ENCODE measurements around the gene KCNK3.
"Not testable (repeated sequence)": the region's sequence is repeated elsewhere in the genome, so short reads cannot be mapped to it uniquely, and the experiment has no call there.

The KCNK3 gene

GRCh38 chr2:26745609-26746327, 53.2 kb downstream of the KCNK3 start:
- Histone ChIP-seq H4K91ac (ENCODE audit: low read length) (no peak overlapping the region), H3K36me3 (ENCODE audit: control insufficient read depth in 1 of 2, insufficient read depth in 2 of 2, low read depth in 1 of 2, low read length in 2 of 2) (no peaks in the 10 kb centered on the region), H2AFZ (ENCODE audit: low read depth, low read length) (no peak overlapping the region), H3K4me1 (ENCODE audit: control insufficient read depth, insufficient read depth, low read depth, low read length) (peaks cover 1% of the 10 kb centered on the region), H3K9me3 (ENCODE audit: control insufficient read depth, low read length) (no peaks in the 10 kb centered on the region), H3K4me3 (ENCODE audit: insufficient read depth in 1 of 2, low read depth in 1 of 2, low read length in 2 of 2) (no peak overlapping the region), H3K4me2 (ENCODE audit: low read length, poor library complexity, severe bottlenecking) (no peak overlapping the region), H4K8ac (ENCODE audit: low read length) (no peak overlapping the region), H3K27ac (ENCODE audit: low read length, poor library complexity, severe bottlenecking) (no peak overlapping the region), H3K27me3 (ENCODE audit: control insufficient read depth in 1 of 2, insufficient read depth in 1 of 2, low read length in 2 of 2) (peaks cover 9 to 16% of the 10 kb centered on the region in 2 experiments), H3K14ac (ENCODE audit: low read length in 2 of 2) (no peak overlapping the region), H3K9ac (ENCODE audit: low read length) (no peak overlapping the region), H3K18ac (ENCODE audit: low read depth in 1 of 2, low read length in 2 of 2) (no peak overlapping the region), H2BK120ac (ENCODE audit: low read depth, low read length) (no peak overlapping the region), H2BK15ac (ENCODE audit: low read depth, poor library complexity, severe bottlenecking) (no peak overlapping the region), H3K23ac (ENCODE audit: low read length in 2 of 2) (no peak overlapping the region), H3K4ac (ENCODE audit: low read depth in 1 of 2, low read length in 2 of 2) (no peak overlapping the region), H2BK12ac (ENCODE audit: low read length in 2 of 2) (peak overlapping the region in 1 of 2 experiments; percentile 67), H3K79me1 (replicated peaks; ENCODE audit: low read length, poor library complexity, severe bottlenecking) (no peaks in the 10 kb centered on the region), H2AK5ac (ENCODE audit: low read length, severe bottlenecking) (no peak overlapping the region), H2BK5ac (ENCODE audit: low read depth, low read length, poor library complexity, severe bottlenecking) (no peak overlapping the region)
- 22% methylated on average over 8 of the region's 9 CpGs for WGBS
- DNase-seq, result peak; percentile 77

- Histone ChIP-seq H3K9ac (ENCODE audit: low read length) (no peak overlapping the region), H2AFZ (ENCODE audit: low read depth, low read length) (no peak overlapping the region), H2BK120ac (ENCODE audit: low read depth, low read length) (no peak overlapping the region), H3K9me3 (ENCODE audit: control insufficient read depth, low read length) (no peaks in the 10 kb centered on the region), H2BK12ac (ENCODE audit: low read length in 2 of 2) (no peak overlapping the region), H3K27me3 (ENCODE audit: control insufficient read depth in 1 of 2, insufficient read depth in 1 of 2, low read length in 2 of 2) (peaks cover 5 to 9% of the 10 kb centered on the region in 2 experiments), H4K8ac (ENCODE audit: low read length) (no peak overlapping the region), H3K23ac (ENCODE audit: low read length in 2 of 2) (no peak overlapping the region), H2BK5ac (ENCODE audit: low read depth, low read length, poor library complexity, severe bottlenecking) (no peak overlapping the region), H3K27ac (ENCODE audit: low read length, poor library complexity, severe bottlenecking) (no peak overlapping the region), H3K18ac (ENCODE audit: low read depth in 1 of 2, low read length in 2 of 2) (no peak overlapping the region), H3K79me1 (replicated peaks; ENCODE audit: low read length, poor library complexity, severe bottlenecking) (no peaks in the 10 kb centered on the region), H3K14ac (ENCODE audit: low read length in 2 of 2) (no peak overlapping the region), H3K4me3 (ENCODE audit: insufficient read depth in 1 of 2, low read depth in 1 of 2, low read length in 2 of 2) (no peak overlapping the region), H2AK5ac (ENCODE audit: low read length, severe bottlenecking) (no peak overlapping the region), H3K4me1 (ENCODE audit: control insufficient read depth, insufficient read depth, low read depth, low read length) (peaks cover 1% of the 10 kb centered on the region), H3K4ac (ENCODE audit: low read depth in 1 of 2, low read length in 2 of 2) (no peak overlapping the region), H3K4me2 (ENCODE audit: low read length, poor library complexity, severe bottlenecking) (no peak overlapping the region), H2BK15ac (ENCODE audit: low read depth, poor library complexity, severe bottlenecking) (no peak overlapping the region), H3K36me3 (ENCODE audit: control insufficient read depth in 1 of 2, insufficient read depth in 2 of 2, low read depth in 1 of 2, low read length in 2 of 2) (no peaks in the 10 kb centered on the region), H4K91ac (ENCODE audit: low read length) (no peak overlapping the region)
- DNase-seq, result no peak
- WGBS, result 83% methylated on average over 2 of the region's 3 CpGs
These were observed 54.4 kb downstream of the KCNK3 start for GRCh38 chr2:26746934-26747333.

- H3K4ac ChIP-seq (ENCODE audit: low read depth in 1 of 2, low read length in 2 of 2); H3K4me2 ChIP-seq (ENCODE audit: low read length, poor library complexity, severe bottlenecking); H3K9me3 ChIP-seq (ENCODE audit: control insufficient read depth, low read length); H3K79me1 ChIP-seq (replicated peaks; ENCODE audit: low read length, poor library complexity, severe bottlenecking); H3K4me1 ChIP-seq (ENCODE audit: control insufficient read depth, insufficient read depth, low read depth, low read length); H2BK15ac ChIP-seq (ENCODE audit: low read depth, poor library complexity, severe bottlenecking); H3K36me3 ChIP-seq (ENCODE audit: control insufficient read depth in 1 of 2, insufficient read depth in 2 of 2, low read depth in 1 of 2, low read length in 2 of 2); H3K9ac ChIP-seq (ENCODE audit: low read length); H3K27me3 ChIP-seq (ENCODE audit: control insufficient read depth in 1 of 2, insufficient read depth in 1 of 2, low read length in 2 of 2); H3K27ac ChIP-seq (ENCODE audit: low read length, poor library complexity, severe bottlenecking); H3K14ac ChIP-seq (ENCODE audit: low read length in 2 of 2); H2AFZ ChIP-seq (ENCODE audit: low read depth, low read length); H2BK5ac ChIP-seq (ENCODE audit: low read depth, low read length, poor library complexity, severe bottlenecking); H2BK12ac ChIP-seq (ENCODE audit: low read length in 2 of 2); H2AK5ac ChIP-seq (ENCODE audit: low read length, severe bottlenecking); H3K4me3 ChIP-seq (ENCODE audit: insufficient read depth in 1 of 2, low read depth in 1 of 2, low read length in 2 of 2); H3K23ac ChIP-seq (ENCODE audit: low read length in 2 of 2): not testable (repeated sequence)
- peak; percentile 67 for DNase-seq
- Histone ChIP-seq H2BK120ac (ENCODE audit: low read depth, low read length) (peak overlapping the region; percentile 88), H3K18ac (ENCODE audit: low read depth in 1 of 2, low read length in 2 of 2) (peak overlapping the region in 1 of 2 experiments; percentile 57), H4K8ac (ENCODE audit: low read length) (peak overlapping the region; percentile 62), H4K91ac (ENCODE audit: low read length) (peak overlapping the region; percentile 65)
- 0% methylated on average over 5 of the region's 8 CpGs for WGBS
These were observed 57.4 kb downstream of the KCNK3 start for GRCh38 chr2:26749787-26750420.

GRCh38 chr2:26750467-26750866, 57.9 kb downstream of the KCNK3 start:
- WGBS, result 31% methylated on average over 11 of the region's 11 CpGs
- not testable (repeated sequence) for DNase-seq; H3K4me2 ChIP-seq (ENCODE audit: low read length, poor library complexity, severe bottlenecking); H3K36me3 ChIP-seq (ENCODE audit: control insufficient read depth in 1 of 2, insufficient read depth in 2 of 2, low read depth in 1 of 2, low read length in 2 of 2); H3K4me1 ChIP-seq (ENCODE audit: control insufficient read depth, insufficient read depth, low read depth, low read length); H2AK5ac ChIP-seq (ENCODE audit: low read length, severe bottlenecking); H3K9ac ChIP-seq (ENCODE audit: low read length); H2BK12ac ChIP-seq (ENCODE audit: low read length in 2 of 2); H2BK5ac ChIP-seq (ENCODE audit: low read depth, low read length, poor library complexity, severe bottlenecking); H3K14ac ChIP-seq (ENCODE audit: low read length in 2 of 2); H4K91ac ChIP-seq (ENCODE audit: low read length); H3K4me3 ChIP-seq (ENCODE audit: insufficient read depth in 1 of 2, low read depth in 1 of 2, low read length in 2 of 2); H3K79me1 ChIP-seq (replicated peaks; ENCODE audit: low read length, poor library complexity, severe bottlenecking); H3K23ac ChIP-seq (ENCODE audit: low read length in 2 of 2); H2AFZ ChIP-seq (ENCODE audit: low read depth, low read length); H3K27ac ChIP-seq (ENCODE audit: low read length, poor library complexity, severe bottlenecking); H2BK15ac ChIP-seq (ENCODE audit: low read depth, poor library complexity, severe bottlenecking); H3K9me3 ChIP-seq (ENCODE audit: control insufficient read depth, low read length); H3K27me3 ChIP-seq (ENCODE audit: control insufficient read depth in 1 of 2, insufficient read depth in 1 of 2, low read length in 2 of 2)
- H4K8ac ChIP-seq (ENCODE audit: low read length), result peak overlapping the region; percentile 37
- H3K4ac ChIP-seq (ENCODE audit: low read depth in 1 of 2, low read length in 2 of 2), result peak overlapping the region in 1 of 2 experiments; percentile 21
- peak overlapping the region in 1 of 2 experiments; percentile 66 for H3K18ac ChIP-seq (ENCODE audit: low read depth in 1 of 2, low read length in 2 of 2)
- peak overlapping the region; percentile 93 for H2BK120ac ChIP-seq (ENCODE audit: low read depth, low read length)

All from mesenchymal stem cell (in vitro differentiated cells and primary cell).